ENCODE results near the gene CXCL1.

The CXCL1 gene

GRCh38 chr4:73918058-73918457 lies 48.9 kb downstream of the CXCL1 start:
- TF ChIP-seq CTCF (IDR thresholded peaks at IDR 0.05; ENCODE audit: low read length) (no peak), EZH2 (optimal IDR thresholded peaks at IDR 0.05; ENCODE audit: low read depth, low read length) (no peak), EZH2phosphoT487 (IDR thresholded peaks at IDR 0.05; ENCODE audit: low read length) (no peak)
- Histone ChIP-seq H3K36me3 (replicated peaks; ENCODE audit: insufficient read depth, low read length) (no peaks in the 10 kb centered on the region), H2AFZ (ENCODE audit: low read length) (no peak overlapping the region), H3K27ac (ENCODE audit: low read length) (no peak overlapping the region), H3F3A (ENCODE audit: insufficient read depth, low read length) (no peaks in the 10 kb centered on the region), H3K4me2 (ENCODE audit: low read depth, low read length) (no peak overlapping the region), H3K9me3 (replicated peaks; ENCODE audit: insufficient read depth, low read length) (no peaks in the 10 kb centered on the region), H3K4me1 (ENCODE audit: low read length) (no peaks in the 10 kb centered on the region), H3K9me2 (replicated peaks; ENCODE audit: insufficient read depth, low read length) (no peaks in the 10 kb centered on the region), H3K9ac (ENCODE audit: low read length) (no peak overlapping the region), H3K79me2 (ENCODE audit: low read length) (no peaks in the 10 kb centered on the region), H3K4me3 (ENCODE audit: low read length) (no peak overlapping the region), H4K20me1 (ENCODE audit: insufficient read depth, low read length) (no peaks in the 10 kb centered on the region), H3K27me3 (replicated peaks; ENCODE audit: insufficient read depth, low read length) (no peaks in the 10 kb centered on the region)
- DNase-seq, result no peak

GRCh38 chr4:73919691-73920090 lies 50.5 kb downstream of the CXCL1 start:
- Histone ChIP-seq H3K4me3 (ENCODE audit: low read length) (no peak overlapping the region), H3K27me3 (replicated peaks; ENCODE audit: insufficient read depth, low read length) (no peaks in the 10 kb centered on the region), H3K4me2 (ENCODE audit: low read depth, low read length) (no peak overlapping the region), H2AFZ (ENCODE audit: low read length) (no peak overlapping the region), H3K36me3 (replicated peaks; ENCODE audit: insufficient read depth, low read length) (no peaks in the 10 kb centered on the region), H3K79me2 (ENCODE audit: low read length) (no peaks in the 10 kb centered on the region), H3K4me1 (ENCODE audit: low read length) (no peaks in the 10 kb centered on the region), H3K9me3 (replicated peaks; ENCODE audit: insufficient read depth, low read length) (no peaks in the 10 kb centered on the region), H3K27ac (ENCODE audit: low read length) (no peak overlapping the region), H3K9ac (ENCODE audit: low read length) (no peak overlapping the region), H4K20me1 (ENCODE audit: insufficient read depth, low read length) (no peaks in the 10 kb centered on the region), H3K9me2 (replicated peaks; ENCODE audit: insufficient read depth, low read length) (no peaks in the 10 kb centered on the region), H3F3A (ENCODE audit: insufficient read depth, low read length) (no peaks in the 10 kb centered on the region)
- no peak for DNase-seq
- no peak for TF ChIP-seq EZH2phosphoT487 (IDR thresholded peaks at IDR 0.05; ENCODE audit: low read length)
- TF ChIP-seq EZH2 (optimal IDR thresholded peaks at IDR 0.05; ENCODE audit: low read depth, low read length), result no peak
- no peak for TF ChIP-seq CTCF (IDR thresholded peaks at IDR 0.05; ENCODE audit: low read length)
